ENCODE results near the gene ACAP3. TPM values are rescaled to one million over a fixed set of nuclear protein-coding genes. Genes with fewer than 3 reads are reported as not detected.

Gene ACAP3
- total RNA-seq, 1 experiment from 2014 or later: 67.6 TPM

DNA sequence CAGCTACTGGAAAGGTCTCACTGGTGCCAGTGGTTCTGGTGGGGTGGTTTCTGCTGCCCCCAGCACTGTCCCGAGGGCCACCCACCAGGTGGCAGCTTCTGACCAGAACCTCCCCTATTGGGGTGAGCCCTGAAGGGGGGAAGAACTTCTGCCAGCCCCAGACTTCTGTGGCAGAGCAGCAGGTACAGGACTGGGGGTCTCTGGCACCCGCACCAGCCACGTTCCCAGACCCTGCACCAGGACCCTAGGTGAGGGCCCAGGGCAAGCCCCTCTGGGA, 2.3 kb upstream of the ACAP3 start:
- POLR2A ChIA-PET (ENCODE audit: low non-redundant PET): no interaction called here
- H3K36me3 ChIP-seq (ENCODE audit: insufficient read depth, low read length, poor library complexity, severe bottlenecking): peaks cover 33% of the 10 kb centered on the region
- CTCF ChIA-PET: no interaction called here

DNA sequence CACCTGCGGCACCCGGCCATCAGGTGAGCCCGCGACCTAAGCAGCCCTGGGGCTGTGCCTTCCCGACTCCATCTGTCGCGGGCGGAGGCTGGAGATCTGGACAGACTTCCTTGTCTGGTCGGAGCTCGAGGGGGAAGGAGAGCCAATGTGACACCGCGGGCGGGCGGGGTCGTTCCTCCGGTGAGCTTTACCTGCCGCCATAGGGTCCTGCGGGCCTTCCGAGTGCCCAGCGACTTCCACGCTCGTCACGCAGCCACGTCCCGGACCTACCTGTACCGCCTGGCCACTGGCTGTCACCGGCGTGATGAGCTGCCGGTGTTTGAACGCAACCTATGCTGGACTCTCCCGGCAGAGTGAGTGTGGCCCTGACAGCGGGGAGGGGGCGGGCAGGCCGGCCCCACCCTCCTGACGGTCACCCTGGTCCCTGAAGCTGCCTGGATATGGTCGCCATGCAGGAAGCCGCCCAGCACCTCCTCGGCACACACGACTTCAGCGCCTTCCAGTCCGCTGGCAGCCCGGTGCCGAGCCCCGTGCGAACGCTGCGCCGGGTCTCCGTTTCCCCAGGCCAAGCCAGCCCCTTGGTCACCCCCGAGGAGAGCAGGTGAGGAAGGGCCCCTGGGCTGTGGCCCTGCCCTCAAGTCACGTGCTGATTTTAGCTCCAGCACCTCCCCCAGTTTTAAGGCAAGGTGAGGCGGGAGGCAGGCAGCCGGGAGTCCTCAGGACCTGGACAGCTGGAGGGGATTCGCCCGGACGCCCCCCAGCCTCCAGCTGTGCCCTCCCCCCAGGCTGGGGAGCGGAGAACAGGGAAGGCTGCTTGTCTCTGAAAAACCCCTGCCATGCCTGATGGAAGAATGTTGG, 1.8 kb upstream of the ACAP3 start:
- no peaks in the 10 kb centered on the region for H3K27me3 ChIP-seq (replicated peaks; ENCODE audit: insufficient read depth, low read depth, low read length, poor library complexity)
- H3K4me3 ChIP-seq (ENCODE audit: low read depth, low read length, poor library complexity, severe bottlenecking): peak overlapping the region; percentile 88
- H3K36me3 ChIP-seq (ENCODE audit: insufficient read depth, low read length, poor library complexity, severe bottlenecking): peaks cover 27% of the 10 kb centered on the region
- TF ChIP-seq, protein P1, sequence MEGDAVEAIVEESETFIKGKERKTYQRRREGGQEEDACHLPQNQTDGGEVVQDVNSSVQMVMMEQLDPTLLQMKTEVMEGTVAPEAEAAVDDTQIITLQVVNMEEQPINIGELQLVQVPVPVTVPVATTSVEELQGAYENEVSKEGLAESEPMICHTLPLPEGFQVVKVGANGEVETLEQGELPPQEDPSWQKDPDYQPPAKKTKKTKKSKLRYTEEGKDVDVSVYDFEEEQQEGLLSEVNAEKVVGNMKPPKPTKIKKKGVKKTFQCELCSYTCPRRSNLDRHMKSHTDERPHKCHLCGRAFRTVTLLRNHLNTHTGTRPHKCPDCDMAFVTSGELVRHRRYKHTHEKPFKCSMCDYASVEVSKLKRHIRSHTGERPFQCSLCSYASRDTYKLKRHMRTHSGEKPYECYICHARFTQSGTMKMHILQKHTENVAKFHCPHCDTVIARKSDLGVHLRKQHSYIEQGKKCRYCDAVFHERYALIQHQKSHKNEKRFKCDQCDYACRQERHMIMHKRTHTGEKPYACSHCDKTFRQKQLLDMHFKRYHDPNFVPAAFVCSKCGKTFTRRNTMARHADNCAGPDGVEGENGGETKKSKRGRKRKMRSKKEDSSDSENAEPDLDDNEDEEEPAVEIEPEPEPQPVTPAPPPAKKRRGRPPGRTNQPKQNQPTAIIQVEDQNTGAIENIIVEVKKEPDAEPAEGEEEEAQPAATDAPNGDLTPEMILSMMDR (conservative IDR thresholded peaks at IDR 0.05; ENCODE audit: low read depth, low read length): no peak
- no peak for TF ChIP-seq EZH2 (IDR thresholded peaks at IDR 0.05; ENCODE audit: borderline replicate concordance, low read depth, low read length, poor library complexity, severe bottlenecking)
- H3K9me3 ChIP-seq (ENCODE audit: low read depth, low read length, poor library complexity, severe bottlenecking): no peaks in the 10 kb centered on the region
- BruUV-seq (replicated peaks): no TSS peak
- intact Hi-C loops (cut with micrococcal nuclease; ENCODE audit: unreplicated experiment): loop anchor here (5.0 to 10.0 kb wide), 2 partner anchors 187 to 285 kb away; partner anchors contain the start of gene AGRN
- H3K4me1 ChIP-seq (ENCODE audit: insufficient read depth, low read length, poor library complexity, severe bottlenecking): peaks cover 31% of the 10 kb centered on the region
- peak overlapping the region; percentile 96 for H3K27ac ChIP-seq (ENCODE audit: low read depth, low read length, poor library complexity, severe bottlenecking)
- ChIA-PET CTCF (no interaction called here), POLR2A (ENCODE audit: low non-redundant PET) (interaction anchor here (0.5 kb wide), 1 partner anchor 361 kb away, joined by 8 read pairs; no protein-coding TSS in a partner anchor)
- peak; percentile 37 for DNase-seq (ENCODE audit: low spot score)

More for the DNA sequence above, 2.3 kb upstream of the ACAP3 start:
- intact Hi-C loops (cut with micrococcal nuclease; ENCODE audit: unreplicated experiment): no loop called here
- BruUV-seq (replicated peaks): no TSS peak
- DNase-seq (ENCODE audit: low spot score): no peak
- peak overlapping the region; percentile 88 for H3K4me3 ChIP-seq (ENCODE audit: low read depth, low read length, poor library complexity, severe bottlenecking)
- no peaks in the 10 kb centered on the region for H3K27me3 ChIP-seq (replicated peaks; ENCODE audit: insufficient read depth, low read depth, low read length, poor library complexity)
- H3K9me3 ChIP-seq (ENCODE audit: low read depth, low read length, poor library complexity, severe bottlenecking): no peaks in the 10 kb centered on the region
- no peak overlapping the region for H3K27ac ChIP-seq (ENCODE audit: low read depth, low read length, poor library complexity, severe bottlenecking)
- peaks cover 26% of the 10 kb centered on the region for H3K4me1 ChIP-seq (ENCODE audit: insufficient read depth, low read length, poor library complexity, severe bottlenecking)
- TF ChIP-seq, protein P1 (conservative IDR thresholded peaks at IDR 0.05; ENCODE audit: low read depth, low read length): no peak
- no peak for TF ChIP-seq EZH2 (IDR thresholded peaks at IDR 0.05; ENCODE audit: borderline replicate concordance, low read depth, low read length, poor library complexity, severe bottlenecking)

DNA sequence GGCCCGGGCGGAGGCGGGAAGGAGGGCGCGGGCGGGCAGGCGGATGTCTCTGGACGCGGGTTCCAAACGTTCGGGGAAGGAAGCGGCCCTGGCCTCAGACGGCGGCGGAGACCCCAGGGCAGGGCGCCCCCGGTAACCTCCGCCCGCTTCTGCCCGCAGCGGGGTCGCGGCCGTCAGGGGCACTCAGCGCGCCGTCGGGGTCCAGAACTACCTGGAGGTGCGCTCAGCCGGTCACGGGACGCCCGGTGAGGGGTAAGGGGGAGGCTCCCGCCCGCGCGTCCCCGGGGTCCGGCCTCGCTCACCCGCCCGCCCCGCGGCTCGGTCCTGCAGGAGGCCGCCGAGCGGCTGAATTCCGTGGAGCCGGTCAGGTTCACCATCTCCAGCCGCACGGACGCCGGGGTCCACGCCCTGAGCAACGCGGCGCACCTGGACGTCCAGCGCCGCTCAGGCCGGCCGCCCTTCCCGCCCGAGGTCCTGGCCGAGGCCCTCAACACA, 1.1 kb upstream of the ACAP3 start:
- TF ChIP-seq, protein P1 (conservative IDR thresholded peaks at IDR 0.05; ENCODE audit: low read depth, low read length): no peak
- no peak for TF ChIP-seq EZH2 (IDR thresholded peaks at IDR 0.05; ENCODE audit: borderline replicate concordance, low read depth, low read length, poor library complexity, severe bottlenecking)
- Histone ChIP-seq H3K4me3 (ENCODE audit: low read depth, low read length, poor library complexity, severe bottlenecking) (peak overlapping the region; percentile 88), H3K27ac (ENCODE audit: low read depth, low read length, poor library complexity, severe bottlenecking) (peak overlapping the region; percentile 96), H3K4me1 (ENCODE audit: insufficient read depth, low read length, poor library complexity, severe bottlenecking) (peaks cover 38% of the 10 kb centered on the region), H3K27me3 (replicated peaks; ENCODE audit: insufficient read depth, low read depth, low read length, poor library complexity) (no peaks in the 10 kb centered on the region), H3K36me3 (ENCODE audit: insufficient read depth, low read length, poor library complexity, severe bottlenecking) (peaks cover 21% of the 10 kb centered on the region), H3K9me3 (ENCODE audit: low read depth, low read length, poor library complexity, severe bottlenecking) (no peaks in the 10 kb centered on the region)
- POLR2A ChIA-PET (ENCODE audit: low non-redundant PET): interaction anchor here (0.5 kb wide), 1 partner anchor 360 kb away, joined by 8 read pairs; no protein-coding TSS in a partner anchor
- TSS peak; percentile 48 for BruUV-seq (replicated peaks)
- CTCF ChIA-PET: no interaction called here
- no peak for DNase-seq (ENCODE audit: low spot score)
- intact Hi-C loops (cut with micrococcal nuclease; ENCODE audit: unreplicated experiment): loop anchor here (5.0 to 10.0 kb wide), 2 partner anchors 187 to 284 kb away; partner anchors contain the start of gene AGRN
